Epithelial cell of prostate (primary cell): ENCODE results near the gene LINGO1.

Experiments
- DNase-seq: peaks from one replicate; pipeline ENCODE4 v3.0.0-alpha.2; 2011; ENCODE audit warnings: low read depth, low spot score
- H3K27ac ChIP-seq: fragments of 450-650 bp; 2 replicates; pipeline ENCODE4 v1.5.1; 2017; ENCODE audit warnings: mild to moderate bottlenecking

LINGO1 gene

DNA sequence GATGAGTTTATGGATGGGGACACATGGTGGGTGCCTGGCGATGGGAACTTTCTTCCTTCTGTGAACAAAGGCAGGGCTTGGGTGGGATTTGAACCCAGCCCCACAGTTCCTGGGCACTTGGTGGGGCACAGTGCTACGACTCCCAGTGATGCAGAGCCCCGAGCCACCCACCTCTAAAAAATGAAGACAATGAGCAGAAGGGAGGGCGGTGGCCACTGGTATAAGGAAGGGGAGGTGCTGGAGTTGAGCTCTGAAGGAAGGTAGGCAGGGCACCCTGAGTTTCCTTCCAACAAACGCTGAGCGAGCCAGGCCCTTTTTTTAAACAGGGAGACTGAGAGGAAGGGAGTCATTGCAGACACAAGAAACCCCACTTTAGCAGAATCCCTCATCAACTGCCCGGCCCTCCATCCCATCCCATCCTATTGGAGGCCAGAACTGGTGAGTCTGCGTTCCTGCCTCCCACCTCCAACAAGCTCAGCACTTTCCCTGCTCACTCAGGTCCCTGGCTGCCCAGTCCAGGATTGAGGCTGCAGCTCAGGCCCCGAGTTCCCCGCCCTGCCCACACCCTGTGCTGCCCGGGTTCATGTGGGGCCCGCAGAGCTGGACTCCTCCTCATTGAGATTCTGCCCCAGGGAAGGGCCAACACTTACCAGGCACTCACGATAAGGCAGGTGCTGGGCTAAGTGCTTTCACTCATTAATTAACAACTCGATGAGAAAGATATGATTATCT lies 57.3 kb downstream of the LINGO1 start:
- H3K27ac ChIP-seq, result no peak overlapping the region
- DNase-seq, result no peak

DNA sequence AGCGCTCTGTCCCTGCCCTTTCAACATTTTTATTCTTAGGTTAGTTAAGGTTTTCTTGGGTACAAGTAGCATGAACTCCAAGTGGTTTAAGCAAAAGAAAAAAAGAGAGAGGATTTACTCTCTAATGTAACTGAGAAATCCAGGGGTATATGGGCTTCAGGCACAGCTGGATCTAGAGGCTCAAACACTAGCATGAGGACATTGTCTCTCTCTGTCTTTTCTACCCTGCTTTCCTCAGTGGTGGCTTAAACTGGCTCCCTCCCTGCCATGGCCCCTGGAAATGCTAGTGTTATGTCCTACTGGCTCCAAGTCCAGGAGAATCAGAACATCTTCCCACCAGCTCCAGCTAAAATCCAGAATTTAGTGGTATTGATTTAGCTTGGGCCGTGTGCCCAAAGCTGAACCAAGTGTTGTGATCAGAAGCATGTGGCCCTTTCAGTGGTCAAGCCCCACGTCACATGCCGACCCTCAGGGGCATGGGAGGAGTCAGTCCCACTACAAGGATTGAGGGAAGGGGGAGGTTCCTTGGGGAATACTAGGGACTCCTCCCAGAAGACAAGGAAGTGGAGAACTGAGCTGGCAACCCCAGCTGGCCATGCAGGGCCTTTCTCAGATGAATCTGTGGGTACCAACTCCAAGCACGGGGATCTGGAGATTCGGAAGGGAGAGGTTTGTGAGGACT lies 58.0 kb downstream of the LINGO1 start:
- DNase-seq, result no peak
- no peak overlapping the region for H3K27ac ChIP-seq

DNA sequence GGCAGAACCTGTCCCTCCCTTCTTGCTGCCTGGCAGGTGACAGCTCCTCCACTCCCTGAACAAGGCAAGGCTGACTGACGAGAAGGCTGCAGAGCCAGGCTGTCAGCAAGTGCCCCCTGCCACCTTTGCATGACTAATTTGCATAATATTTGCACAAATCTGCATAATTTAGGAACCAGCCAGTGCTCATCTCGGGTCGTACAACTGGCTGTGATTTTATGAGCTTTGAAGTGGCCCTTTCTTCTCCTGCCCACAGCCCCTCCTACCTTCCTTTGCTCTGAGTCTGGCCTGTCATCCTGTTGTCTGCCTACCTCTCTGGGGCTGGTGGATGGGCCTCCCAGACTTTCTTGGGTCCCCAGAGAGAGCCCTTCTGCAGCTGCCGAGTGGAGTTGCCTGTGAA lies 58.9 kb downstream of the LINGO1 start:
- DNase-seq, result no peak
- no peak overlapping the region for H3K27ac ChIP-seq

DNA sequence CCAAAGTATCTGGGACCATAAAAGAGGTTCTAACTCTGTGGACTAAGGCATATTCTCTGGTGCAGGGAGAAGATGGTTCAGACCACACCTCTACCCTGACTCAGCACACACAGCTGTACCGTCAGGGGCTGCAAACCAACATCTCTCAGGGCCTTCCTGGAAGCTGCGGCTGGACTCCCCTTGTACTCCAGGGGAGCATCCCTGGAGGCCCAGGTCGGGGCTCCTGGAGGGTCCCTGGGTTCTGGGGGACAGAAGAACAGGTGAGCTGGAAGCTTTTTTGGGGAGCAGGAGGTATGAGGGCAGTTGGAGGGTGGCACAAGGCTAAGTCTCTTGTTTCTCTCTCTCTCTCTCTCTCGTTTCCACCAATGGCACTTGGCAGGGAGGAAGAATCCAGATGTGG lies 60.5 kb downstream of the LINGO1 start:
- no peak for DNase-seq
- H3K27ac ChIP-seq, result no peak overlapping the region

DNA sequence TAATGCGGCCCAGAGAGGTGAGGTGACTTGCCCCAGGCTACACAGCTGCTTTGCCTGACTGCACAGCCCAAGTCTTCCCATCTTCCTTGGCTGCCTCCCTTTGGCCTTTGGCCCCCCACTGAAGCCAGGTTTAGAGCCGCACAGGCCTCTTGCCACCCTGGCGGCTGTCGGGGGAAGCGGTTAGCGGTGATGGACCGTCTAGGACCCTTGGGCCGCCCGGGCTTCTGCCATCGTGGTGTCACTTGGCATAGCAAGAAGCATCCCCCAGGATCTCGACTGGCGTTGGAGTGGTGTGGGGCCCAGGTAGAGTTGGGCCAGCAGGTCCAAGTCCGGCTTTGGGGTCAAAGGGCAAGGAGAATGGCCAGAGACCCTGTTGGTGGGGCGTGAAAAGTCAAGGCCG lies 61.0 kb downstream of the LINGO1 start:
- no peak for DNase-seq

DNA sequence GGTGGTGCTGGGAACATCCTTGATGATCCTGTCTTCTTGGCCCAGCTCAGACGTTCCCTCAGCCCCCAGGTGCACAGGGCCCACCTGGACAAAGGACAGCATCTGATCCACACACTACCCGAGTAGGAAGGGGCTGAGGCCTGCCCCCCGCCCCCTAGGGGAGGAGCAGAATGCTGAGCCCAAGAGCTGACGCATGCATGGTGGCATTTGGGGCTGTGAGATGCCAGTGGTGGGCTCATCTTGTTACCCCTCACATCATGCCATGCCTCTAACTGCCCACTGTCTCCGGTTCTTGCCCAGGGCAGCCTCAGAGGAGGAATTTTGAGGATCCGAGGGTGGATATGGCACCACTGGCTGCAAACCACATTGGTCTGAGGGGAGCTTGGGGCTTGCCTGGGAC lies 61.5 kb downstream of the LINGO1 start:
- no peak overlapping the region for H3K27ac ChIP-seq
- DNase-seq, result no peak

More for the DNA sequence above, 61.0 kb downstream of the LINGO1 start:
- no peak overlapping the region for H3K27ac ChIP-seq

DNA sequence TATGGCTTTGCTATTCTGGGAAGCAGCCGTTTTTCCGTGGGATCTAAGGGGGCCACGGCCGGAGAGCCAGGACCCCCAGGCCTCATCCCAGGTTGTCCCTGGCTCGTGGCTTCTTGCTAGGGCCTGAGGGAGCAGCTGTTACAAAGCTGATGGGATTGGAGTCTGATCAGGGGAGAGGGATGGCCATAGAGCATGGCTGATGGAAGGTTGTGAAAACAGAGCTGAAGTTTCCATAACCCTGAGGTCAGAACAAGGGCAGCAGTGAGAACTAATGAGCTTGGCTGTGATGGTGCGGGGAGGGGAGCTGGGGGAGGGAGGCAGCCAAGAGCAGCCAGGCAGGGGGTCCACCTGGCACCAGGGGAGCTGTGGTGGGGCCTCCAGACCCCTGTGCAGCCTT lies 63.0 kb downstream of the LINGO1 start:
- DNase-seq, result no peak
- H3K27ac ChIP-seq, result no peak overlapping the region

DNA sequence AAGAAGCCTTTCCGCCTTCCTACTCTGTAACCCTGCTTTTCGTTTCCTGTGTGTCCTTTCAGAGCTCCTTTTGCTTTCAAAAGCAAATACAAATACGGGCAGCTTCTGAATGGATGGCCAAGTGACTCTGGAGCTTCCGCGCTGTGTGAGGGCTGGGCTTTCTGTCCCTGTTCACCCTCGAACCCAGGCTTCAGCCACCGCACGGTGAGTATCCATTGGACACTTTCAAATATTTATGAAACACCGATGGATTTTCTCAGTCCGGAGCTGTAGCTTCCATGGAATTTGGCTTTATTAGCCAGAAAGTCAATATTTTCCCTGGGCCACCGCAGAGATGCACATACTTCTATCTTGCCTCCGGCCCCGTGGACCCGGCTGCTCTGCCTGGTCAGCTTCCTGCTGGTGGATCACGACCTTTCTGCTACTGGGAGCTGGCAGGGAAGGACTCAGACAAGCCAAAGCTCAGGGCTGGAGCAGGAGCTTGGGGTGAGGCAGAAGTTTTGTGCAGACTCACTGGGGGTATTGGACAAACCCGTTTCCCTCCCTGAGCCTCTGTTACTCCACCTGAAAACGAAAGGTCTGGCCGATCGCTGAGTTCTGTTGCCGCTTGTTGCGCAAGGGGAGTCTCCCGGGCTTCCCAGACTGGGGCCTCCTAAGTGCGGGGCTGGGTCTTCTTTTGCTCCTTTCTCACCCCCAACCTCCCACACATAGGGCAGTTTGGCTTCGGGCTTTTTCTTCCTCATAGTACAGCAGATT lies 63.6 kb downstream of the LINGO1 start:
- H3K27ac ChIP-seq, result no peak overlapping the region
- DNase-seq, result no peak

DNA sequence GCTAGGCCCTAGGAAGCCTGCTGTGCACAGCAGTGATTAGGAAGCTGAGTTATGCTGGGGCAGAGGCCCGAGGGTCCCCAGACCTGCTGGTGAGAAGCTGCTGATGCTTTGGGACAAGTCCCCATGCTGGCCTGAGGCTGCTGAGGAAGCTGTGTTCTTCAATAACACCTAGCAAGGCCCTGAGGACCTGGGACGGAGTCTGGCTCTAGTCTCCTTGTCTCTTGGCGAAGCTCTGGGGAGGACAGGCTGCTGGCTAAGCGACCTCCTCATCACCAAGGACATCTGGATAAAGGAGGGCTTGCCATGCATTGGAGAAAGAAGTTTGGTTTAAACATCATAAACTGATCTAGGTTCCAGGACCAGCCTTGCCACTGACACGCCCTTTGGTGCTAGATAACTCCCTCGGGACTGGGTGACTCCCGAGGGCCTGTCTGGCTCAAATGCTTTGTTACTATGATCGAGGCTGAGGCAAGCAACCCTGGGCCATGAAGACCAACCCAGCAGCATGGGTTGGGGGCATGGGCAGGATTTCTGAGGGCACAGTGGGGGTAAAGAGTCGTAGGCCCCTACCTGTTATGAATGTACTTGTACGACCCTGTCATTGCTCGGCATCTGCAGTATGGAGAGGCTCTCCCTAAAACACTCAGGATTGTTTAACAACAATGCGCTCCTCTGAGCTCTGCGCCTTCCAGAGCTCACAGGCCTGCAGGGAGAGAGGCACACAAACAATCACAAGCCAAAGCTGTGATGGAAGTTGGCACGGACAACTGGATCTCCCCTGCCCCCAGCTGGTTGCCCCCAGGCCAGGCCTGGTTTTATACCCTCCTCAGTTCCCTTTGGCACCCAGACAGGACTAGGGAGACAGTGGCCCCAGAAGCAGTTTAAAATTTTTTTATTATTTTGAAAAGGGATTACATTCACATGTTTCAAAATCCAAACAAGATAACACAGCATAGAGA lies 64.4 kb downstream of the LINGO1 start:
- no peak overlapping the region for H3K27ac ChIP-seq
- no peak for DNase-seq

DNA sequence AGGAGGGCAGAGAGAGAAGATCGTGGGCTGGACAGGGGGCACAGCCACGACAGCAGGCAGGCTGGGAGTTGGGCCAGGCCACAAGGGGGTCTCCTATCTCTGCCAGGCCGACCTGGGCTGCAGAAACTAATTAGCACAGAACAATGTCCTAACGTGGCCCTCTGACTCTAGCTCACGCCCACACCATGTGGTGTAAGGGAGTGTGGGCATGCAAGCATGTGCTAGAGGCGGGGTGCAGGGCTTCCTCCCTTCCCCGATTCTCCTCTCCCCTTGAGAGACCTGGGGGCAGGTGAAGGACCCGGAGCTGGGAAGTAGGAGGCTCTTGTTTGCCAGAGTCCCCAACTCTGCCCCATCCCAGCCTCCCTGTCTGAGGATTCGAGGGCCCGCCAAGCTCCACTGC lies 65.5 kb downstream of the LINGO1 start:
- no peak for DNase-seq
- H3K27ac ChIP-seq, result no peak overlapping the region

DNA sequence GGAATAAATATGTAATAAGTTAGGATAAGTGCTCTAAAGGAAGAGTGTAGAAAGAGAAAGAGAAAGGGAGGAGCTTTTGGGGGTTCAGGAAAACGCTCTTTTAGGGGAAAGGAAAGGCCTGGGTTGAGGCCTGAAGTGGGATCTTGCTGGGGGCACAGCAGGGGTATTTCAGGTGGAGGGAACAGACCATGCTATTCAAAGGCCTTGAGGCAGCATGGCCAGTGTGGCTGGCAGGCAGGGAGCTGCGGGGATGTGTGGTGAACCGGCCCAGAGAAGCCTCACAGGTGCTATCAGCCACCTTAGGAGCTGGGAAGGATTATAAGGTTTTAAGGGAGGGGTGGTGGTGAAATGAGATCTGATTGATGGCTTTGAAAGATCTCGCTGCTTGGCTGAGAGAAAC lies 66.6 kb downstream of the LINGO1 start:
- H3K27ac ChIP-seq, result no peak overlapping the region
- DNase-seq, result no peak

DNA sequence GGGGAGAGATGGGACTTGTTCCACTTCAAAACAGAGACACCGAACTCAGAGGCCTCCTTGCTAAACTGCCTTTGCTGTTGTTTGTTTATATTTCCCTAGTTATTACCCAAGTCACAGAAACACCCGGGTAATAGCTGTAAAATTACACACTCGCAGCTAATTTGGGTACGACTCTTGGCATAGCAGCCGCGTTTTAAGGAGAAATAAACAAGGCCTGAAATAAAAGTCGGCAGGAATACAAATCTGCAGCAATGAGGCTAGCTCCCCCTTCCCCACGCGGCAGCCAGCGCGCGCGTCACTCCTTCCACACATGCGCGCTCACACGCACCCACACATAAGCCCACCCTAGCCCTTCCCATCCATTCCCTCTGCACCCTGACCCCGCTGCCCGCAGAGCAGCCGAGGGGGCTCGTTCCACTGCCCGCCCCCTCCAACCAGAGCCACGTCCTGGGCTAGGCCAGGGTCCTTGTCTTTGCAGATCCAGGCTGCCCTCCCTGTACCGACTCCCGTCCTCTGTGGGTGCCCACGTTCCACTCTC lies 67.3 kb downstream of the LINGO1 start:
- DNase-seq, result no peak

DNA sequence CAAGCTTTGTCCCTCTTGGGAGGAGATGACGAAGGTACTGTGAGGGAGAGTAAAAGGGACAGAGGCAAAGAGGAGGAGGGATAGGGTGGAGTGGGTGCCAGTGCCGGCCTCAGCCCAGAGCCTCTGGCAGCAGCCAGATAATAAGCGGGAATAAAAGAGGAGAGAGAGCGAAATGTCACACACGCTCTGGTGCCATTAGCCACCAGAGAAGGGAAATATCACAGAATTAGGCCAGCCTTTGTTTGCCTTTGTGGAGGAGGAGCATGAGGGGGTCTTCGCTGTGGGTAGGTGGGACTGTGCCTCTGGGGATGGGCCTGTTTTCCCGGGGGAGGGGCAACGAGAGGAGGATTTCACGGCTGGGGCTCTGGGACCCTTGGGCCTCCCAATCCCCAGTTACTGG lies 67.8 kb downstream of the LINGO1 start:
- no peak for DNase-seq
- H3K27ac ChIP-seq, result no peak overlapping the region

More for the DNA sequence above, 67.3 kb downstream of the LINGO1 start:
- no peak overlapping the region for H3K27ac ChIP-seq

DNA sequence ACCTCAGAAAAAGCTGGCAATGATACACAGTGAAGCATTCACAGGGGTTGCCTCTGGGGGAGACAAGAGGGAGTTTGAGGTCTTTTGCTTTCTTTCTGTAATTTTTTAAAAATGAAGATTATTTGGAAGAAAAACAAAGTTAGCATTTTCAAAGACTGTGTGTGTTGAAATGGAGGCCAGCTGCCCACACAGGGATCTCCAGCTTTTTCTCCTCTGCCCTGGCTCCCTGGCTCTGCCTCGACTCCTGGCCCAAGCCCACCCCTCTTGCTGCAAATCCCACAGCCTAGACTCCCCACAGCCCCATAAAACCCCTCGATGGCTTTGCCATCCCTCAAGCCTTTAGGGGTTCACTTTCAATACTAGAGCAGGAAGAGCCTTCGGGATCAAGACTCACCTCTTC lies 68.4 kb downstream of the LINGO1 start:
- H3K27ac ChIP-seq, result no peak overlapping the region
- no peak for DNase-seq

DNA sequence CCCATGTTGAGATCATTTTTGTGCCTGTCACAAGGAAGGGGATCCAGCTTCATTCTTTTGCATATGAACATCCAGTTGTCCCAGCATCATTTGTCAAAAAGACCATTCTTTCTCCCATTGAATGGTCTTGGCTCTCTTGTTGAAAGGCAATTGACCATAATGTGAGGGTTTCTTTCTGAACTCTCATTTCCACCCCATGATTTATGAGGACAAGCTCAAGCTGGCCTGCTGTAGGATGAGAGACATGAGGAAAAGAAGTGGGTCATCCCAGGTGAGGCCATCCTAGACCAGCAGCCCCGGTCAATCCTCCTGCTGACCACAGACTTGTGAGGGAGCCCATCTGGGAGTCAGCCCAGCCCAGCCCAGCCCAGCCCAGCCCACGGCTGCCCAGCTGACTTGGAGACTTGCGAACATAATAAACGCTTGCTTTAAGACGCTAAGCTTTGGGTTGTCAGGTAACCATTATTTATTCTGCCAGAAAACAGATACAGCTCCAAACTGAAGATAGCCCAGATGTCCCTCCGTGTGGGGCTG lies 69.0 kb downstream of the LINGO1 start:
- no peak for DNase-seq
- no peak overlapping the region for H3K27ac ChIP-seq
